ENCODE measurements around the gene KMT2E. TPM values are rescaled to one million over a fixed set of nuclear protein-coding genes. Genes with fewer than 3 reads are reported as not detected.

The KMT2E gene
- total RNA-seq, 3 donors from 2014 or later: 115 to 135 (median 132) TPM

- TF ChIP-seq CTCF (IDR thresholded peaks at IDR 0.05): no peak
- H3K4me3 ChIP-seq: no peak overlapping the region
- ATAC-seq (peak; percentile 68), DNase-seq (peak in 2 of 3 donors; percentile 46 to 62)
- intact Hi-C loops (cut with DNase I, micrococcal nuclease): no loop called here
- H3K4me1 ChIP-seq (ENCODE audit: low read depth): peaks cover 61% of the 10 kb centered on the region
- no peaks in the 10 kb centered on the region for H3K36me3 ChIP-seq (ENCODE audit: low read depth)
- no peaks in the 10 kb centered on the region for H3K9me3 ChIP-seq
Measured at GRCh38 chr7:105006367-105007136, 7.5 kb upstream of the KMT2E start.

- Histone ChIP-seq H3K4me3 (no peak overlapping the region), H3K9me3 (no peaks in the 10 kb centered on the region), H3K36me3 (ENCODE audit: low read depth) (no peaks in the 10 kb centered on the region), H3K4me1 (ENCODE audit: low read depth) (peaks cover 55% of the 10 kb centered on the region)
- TF ChIP-seq CTCF (IDR thresholded peaks at IDR 0.05): no peak
- intact Hi-C loops (cut with DNase I, micrococcal nuclease): no loop called here
- no peak for ATAC-seq
- DNase-seq: no peak
Measured at GRCh38 chr7:105007298-105007697, 6.7 kb upstream of the KMT2E start.

- ATAC-seq: no peak
- intact Hi-C loops (cut with DNase I, micrococcal nuclease): no loop called here
- peaks cover 32% of the 10 kb centered on the region for H3K4me1 ChIP-seq (ENCODE audit: low read depth)
Measured at GRCh38 chr7:105009667-105010503, 4.1 kb upstream of the KMT2E start.

GRCh38 chr7:105010504-105011130 lies 3.4 kb upstream of the KMT2E start:
- no peak for DNase-seq
- intact Hi-C loops (cut with DNase I, micrococcal nuclease): no loop called here
- no peak for TF ChIP-seq CTCF (IDR thresholded peaks at IDR 0.05)
- Histone ChIP-seq H3K36me3 (ENCODE audit: low read depth) (no peaks in the 10 kb centered on the region), H3K9me3 (no peaks in the 10 kb centered on the region), H3K4me1 (ENCODE audit: low read depth) (peaks cover 29% of the 10 kb centered on the region), H3K4me3 (peak overlapping the region; percentile 91)
- ATAC-seq: no peak

More at GRCh38 chr7:105009667-105010503, 4.1 kb upstream of the KMT2E start:
- Histone ChIP-seq H3K36me3 (ENCODE audit: low read depth) (no peaks in the 10 kb centered on the region), H3K4me3 (peak overlapping the region; percentile 91), H3K9me3 (no peaks in the 10 kb centered on the region)
- no peak for DNase-seq
- no peak for TF ChIP-seq CTCF (IDR thresholded peaks at IDR 0.05)

- TF ChIP-seq CTCF (IDR thresholded peaks at IDR 0.05): no peak
- intact Hi-C loops (cut with DNase I, micrococcal nuclease): no loop called here
- no peak for ATAC-seq
- Histone ChIP-seq H3K36me3 (ENCODE audit: low read depth) (no peaks in the 10 kb centered on the region), H3K4me1 (ENCODE audit: low read depth) (peaks cover 29% of the 10 kb centered on the region), H3K9me3 (no peaks in the 10 kb centered on the region), H3K4me3 (peak overlapping the region; percentile 91)
- DNase-seq: no peak
Measured at GRCh38 chr7:105011141-105011830, 2.7 kb upstream of the KMT2E start.
